ENCODE results near the gene UNC5CL. TPM values are rescaled to one million over a fixed set of nuclear protein-coding genes. Genes with fewer than 3 reads are reported as not detected.
"Not testable (repeated sequence)": the region's sequence is repeated elsewhere in the genome, so short reads cannot be mapped to it uniquely, and the experiment has no call there.

The UNC5CL gene
- total RNA-seq, 1 donor from 2014 or later: 1.6 TPM

DNA sequence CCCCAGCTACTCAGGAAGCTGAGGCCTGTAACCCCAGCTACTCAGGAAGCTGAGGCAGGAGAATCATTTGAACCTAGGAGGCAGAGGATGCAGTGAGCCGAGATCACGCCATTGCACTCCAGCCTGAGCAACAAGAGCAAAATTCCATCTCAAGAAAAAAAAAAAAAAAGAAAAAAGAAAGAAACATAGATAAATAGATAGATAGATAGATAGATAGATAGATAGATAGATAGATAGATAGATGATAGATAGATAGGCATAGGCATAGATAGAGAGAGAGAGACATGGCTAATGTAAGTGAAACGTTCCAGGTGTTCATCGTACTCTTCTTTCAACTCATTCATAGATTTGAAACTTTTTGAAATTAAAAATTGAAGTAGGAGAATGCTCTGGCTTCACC is 32.0 kb downstream of the UNC5CL start:
- DNase-seq (ENCODE audit: low spot score): not testable (repeated sequence)

DNA sequence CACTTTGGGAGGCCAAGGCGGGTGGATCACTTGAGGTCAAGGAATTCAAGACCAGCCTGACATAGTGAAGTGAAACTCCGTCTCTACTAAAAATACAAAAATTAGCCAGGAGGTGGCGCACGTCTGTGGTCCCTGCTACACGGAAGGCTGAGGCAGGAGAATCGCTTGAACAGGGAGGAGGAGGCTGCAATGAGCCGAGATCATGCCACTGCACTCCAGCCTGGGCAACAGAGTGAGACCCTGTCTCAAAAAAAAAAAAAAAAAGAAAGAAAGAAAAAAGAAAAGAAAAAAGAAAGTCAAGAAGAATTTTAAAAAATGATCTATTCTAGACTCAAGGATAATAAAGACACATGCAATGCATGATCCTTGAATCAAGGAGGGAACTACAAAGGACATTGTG is 32.8 kb downstream of the UNC5CL start:
- peak; percentile 57 for DNase-seq (ENCODE audit: low spot score)

DNA sequence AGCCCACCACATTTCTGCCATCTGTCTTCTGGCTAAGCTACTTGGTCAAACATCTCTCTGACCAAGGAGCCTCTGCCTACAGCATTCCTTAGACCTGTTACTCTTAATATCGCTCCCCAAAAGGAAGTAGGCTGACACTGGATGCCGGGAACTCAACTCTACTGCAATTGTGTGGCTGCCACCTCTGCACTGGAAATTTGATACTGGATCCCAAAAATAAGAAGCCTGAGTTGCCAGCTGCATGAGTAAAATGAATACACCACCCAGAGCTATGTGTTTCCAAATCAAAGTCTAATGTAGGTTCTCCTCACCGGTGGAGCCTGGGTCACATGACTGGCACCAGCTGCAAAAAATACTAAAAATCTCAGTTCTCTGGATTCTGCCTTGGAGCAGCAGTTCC is 36.9 kb downstream of the UNC5CL start:
- DNase-seq (ENCODE audit: low spot score): no peak

DNA sequence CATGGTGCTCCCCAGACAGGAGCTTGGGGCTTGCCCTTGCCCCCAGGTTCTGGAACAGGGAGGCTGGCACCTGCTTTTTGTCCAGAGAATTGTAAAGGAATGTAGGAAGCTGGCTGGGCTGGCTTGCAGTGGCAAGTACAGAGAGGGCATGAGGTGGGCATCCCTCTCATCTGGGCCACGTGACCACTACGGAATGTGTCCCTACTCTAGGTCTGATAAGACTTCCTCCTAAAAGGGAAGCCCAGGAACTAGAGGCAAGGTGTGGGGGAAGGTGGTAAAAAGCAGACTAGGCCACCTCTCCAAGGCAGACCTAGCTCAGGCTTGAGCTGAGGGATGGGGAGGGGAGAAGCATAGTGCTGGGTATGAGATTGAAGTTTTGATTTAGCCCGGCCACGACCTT is 38.8 kb downstream of the UNC5CL start:
- no peak for DNase-seq (ENCODE audit: low spot score)

DNA sequence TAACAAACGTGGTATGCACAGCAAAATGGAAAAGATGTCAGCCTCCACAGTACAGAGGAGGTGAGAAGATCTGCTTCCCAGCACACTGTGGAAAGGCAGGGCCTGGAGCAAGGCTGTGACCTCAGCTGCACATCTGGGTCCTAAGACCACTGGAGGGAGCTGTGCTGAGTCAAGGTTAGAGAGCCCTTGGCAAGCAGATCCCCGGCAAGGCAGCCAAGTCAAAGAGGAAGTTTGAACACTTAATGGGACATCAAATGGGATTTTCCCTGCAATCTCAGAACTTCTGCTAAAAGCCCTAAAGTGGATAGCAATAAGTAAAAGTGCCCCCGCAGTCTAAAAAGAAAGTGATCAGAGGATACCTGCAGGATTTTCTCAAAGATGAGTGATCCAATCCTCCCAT is 39.5 kb downstream of the UNC5CL start:
- peak; percentile 52 for DNase-seq (ENCODE audit: low spot score)

DNA sequence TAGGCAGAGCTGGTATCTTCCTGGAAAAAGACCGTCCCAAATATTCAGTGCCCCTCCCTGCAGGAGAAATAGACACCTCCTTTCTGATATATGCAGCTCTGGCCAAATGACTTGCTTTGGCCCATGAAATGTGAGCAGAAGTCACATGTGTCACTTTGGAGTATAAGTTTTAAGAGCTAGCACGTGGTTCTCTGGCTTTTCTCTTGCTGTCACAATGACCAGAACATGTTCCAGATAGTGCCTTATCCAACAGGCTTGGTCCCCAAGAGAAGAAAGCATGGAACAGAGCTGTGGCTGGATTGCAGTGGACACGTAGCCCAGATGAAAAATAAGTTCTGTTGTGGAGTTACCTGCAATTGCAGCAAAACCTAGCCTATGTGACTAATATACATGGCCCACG is 40.4 kb downstream of the UNC5CL start:
- DNase-seq (ENCODE audit: low spot score): no peak

DNA sequence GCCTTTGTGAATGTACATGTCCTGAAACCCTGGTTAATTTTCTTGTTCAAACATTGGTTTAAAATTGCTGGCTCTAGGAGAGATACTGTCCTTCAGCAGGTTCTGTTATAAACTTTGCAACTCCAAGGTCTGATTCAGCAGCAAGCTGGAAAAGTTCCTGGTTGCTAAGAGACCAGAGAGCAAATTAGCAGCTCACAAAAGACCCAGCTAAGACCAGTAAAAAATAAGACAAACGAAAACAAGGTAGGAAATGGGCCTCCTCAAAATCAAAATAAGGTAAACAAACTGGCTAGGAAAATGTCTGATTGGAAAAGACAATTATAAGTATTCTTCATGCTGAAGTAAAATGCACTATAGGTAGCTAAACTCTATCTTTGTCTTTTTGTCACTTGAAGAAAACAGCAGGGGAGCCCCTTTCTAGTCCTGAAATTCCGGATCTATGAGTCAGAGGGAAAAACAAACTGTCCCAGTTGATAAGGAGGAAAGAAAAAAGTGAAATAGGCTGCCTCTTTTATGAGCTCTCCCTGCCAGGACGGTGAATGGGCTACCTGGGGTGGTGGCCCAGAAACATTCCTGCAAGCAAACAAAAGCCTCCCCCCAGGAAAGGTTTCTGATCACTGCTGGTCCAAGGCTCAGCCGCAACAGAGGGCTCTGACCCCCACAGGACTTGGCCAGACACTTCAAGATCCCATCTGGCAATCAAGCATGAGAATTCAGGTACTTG is 41.6 kb downstream of the UNC5CL start:
- no peak for DNase-seq (ENCODE audit: low spot score)

DNA sequence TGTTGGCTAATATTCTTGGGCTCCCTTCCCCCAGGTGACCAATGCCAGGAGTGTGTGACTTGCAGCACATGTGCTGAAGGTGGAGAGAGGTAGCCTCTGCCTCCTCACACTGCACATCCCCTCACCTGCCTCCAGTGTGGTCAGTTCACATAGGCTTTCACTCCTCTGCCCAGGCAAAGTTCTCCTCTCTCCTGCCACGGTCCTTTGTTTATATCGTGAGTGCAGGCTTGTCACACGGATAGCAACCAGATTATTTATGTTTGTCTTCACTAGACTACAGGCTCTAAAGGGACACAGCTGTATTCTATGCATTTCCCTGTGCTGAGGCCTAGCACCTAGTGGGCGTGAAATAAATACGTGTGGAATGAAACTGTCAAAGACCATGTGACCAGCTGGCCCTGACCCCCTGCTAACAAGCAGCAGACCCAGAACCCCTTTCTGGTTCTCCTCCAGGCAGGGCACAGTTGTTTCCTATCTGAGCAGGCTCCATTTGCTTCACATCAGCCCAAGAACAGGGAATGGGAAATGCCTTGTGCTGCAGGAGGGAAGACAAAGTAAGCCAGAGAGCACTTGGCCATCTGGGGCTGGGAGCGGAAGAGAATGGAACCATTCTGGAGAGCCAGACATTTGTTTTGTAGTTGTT is 42.3 kb downstream of the UNC5CL start:
- no peak for DNase-seq (ENCODE audit: low spot score)

DNA sequence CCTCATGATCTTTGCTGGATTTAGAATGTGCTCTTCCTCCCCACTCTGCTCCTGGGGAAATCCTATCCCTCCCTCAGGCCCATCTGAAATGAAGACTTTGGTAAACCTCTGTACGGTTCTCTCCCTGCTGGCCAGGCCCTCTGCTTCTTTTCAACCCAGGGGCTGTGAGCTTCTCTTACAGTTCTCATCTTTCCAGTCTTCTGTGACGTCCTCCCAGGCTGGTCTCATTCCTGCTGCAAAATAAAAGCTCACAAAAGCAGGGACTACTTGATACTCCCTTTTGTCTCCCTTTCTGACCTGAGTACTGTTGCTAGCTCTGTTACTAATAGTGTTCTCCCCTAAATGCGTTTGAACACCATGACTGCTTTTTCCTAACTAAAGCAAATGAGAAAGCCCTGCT is 46.3 kb downstream of the UNC5CL start:
- DNase-seq (ENCODE audit: low spot score): no peak

DNA sequence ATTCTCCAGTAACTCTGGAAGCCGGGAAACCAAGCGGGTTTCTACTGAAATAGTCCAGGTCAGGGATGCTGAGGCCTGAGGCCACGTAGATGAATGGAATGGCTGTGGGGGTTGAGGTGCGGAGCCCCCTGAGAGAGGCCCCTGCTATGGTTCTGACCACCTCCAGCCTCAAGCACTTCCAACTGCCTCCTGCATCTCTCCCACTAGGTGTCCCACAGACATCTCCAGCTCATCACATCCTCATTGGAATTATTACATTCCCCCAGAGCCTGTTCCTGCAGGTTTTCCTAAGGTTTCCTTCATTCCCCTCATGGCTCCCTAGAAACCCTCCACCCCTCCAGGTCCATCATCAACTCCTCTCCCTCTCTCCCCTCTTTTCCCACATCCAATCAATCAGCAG is 48.7 kb downstream of the UNC5CL start:
- DNase-seq (ENCODE audit: low spot score): no peak

DNA sequence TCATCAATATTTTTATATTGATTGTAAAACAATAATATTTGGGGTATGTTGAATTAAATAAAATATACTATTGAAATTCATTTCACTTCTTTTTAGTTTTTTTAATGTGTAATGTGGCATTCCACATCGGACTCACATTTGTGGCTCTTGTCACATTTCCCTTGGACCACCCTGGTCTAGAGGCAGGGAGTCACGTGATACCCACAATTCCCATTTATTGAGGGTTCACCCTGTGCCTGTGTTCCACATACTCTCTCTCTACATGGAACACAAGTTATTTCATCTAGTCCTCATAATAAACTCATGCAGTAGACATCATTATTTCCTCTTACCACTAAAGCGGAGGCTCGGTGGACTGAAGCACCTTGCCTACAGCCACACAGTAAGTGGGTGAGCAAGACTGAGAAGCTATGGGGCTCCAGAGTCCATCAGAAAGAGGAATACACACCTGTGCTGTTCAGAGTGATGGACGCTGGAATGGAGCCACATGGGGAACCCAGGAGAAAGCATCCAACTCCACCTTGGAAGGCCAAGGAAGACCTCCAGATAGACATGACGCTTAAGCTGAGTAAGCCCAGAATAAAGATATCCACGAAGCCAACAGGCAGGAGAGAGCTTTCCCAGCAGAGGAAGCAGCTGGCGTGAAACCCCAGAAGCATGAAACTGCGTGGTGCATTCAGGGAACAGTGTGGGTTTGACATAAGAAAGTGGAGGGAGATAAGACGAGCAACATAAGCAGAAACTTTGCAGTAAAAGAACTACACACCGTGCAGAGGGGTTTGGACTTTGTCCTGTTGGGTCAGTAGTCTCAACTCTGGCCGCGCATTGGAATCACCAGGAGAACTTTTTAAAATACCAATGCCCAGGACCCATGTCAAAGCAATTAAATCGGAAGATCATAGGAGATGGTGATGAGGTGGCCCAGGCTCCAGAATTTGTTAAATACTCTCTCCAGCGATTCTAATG is 49.5 kb downstream of the UNC5CL start:
- DNase-seq (ENCODE audit: low spot score): no peak

DNA sequence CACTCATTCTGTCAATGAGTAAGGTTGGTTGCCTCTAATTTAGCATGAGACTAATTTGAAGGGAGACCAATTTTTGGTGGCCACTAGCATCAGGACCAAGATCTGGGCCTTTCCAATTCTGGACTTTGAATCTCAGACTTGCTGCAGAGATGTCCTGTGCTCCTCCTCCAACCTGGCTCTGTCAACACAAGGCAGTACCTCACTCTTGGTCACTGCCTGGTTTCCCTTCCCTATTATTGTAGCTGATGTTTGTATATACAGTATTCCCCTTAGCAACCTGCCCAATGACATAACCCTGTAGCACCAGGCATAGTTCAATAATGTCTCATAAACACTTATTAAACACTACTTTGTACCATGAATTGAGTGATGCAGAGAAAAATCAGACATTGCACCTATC is 50.4 kb downstream of the UNC5CL start:
- no peak for DNase-seq (ENCODE audit: low spot score)

DNA sequence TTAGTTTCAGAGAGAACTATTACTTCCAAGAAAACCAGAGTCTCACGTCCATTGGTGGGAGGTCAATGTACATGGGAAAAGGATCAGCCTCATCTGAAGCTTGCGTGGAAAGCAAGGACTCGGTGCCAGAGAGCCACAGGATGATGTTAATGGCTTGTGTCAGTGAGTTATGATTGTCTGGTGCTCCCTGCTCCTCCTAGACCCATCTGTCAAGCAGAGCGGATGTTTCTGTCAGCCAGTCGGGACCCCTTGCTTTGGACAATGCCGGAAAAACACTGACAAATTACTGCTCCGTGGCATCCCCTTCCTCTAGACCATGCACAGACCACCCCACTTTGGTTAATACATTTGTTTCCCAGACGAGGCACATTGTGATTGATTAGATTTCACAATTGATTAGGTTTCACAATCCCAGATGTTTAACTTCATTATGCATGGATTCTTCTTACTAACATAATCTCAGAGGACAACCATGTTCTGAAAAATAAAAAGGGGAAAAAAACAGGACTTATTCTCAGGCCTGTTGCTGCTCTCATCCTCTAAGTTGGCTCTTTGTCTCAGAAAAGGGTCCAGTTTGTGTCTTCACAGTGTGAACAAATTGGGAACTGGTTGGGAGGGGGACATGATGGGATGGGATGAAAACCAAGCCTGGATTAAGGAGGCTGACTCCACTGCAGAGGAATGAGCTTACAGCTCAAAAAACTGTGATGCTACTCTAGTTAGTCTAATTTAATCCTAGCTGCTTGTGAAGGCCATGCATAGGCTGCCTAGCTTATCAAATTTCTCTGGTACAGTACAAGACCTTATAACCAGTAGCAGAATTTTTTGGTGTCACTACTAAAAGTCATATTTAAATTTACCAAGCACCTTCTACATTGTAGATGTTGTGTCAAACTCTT is 51.9 kb downstream of the UNC5CL start:
- no peak for DNase-seq (ENCODE audit: low spot score)

DNA sequence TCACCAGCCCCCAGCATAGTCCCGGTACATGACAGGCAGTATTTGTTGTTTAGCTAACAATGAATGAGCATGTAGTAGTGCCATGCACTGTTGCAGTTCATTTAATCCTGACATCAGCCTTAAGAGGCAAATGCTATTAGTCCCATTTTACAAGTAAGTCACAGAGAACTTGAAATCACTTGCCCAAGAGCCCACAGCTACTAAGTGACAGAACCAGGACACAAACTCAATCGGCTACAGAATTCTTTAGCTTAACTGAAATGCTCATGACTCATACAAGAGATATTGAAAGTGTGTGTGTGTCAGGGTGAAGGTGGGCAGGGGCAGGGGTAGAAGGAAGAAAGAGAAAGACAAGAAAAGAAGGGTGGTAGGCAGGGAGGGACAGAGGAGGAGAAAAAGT is 52.7 kb downstream of the UNC5CL start:
- no peak for DNase-seq (ENCODE audit: low spot score)

DNA sequence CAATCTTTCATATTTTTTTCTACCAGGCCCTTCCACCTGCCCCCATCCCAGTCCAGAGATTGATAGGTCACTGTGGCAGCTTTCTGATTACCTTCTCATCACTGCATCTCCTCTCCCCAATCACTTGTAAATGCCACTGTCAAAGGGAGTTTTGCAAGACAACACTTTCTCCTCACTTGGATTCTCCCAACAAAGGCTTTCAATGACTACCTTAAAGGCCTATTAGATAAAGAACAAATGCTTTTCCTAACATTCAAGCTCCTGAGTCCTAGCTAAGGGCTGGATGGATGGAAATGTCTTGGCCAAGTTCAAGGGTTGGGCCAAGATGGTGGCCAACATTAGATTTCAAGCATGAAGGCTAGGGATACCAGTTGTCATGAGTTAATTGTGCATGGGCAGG is 55.3 kb downstream of the UNC5CL start:
- no peak for DNase-seq (ENCODE audit: low spot score)

DNA sequence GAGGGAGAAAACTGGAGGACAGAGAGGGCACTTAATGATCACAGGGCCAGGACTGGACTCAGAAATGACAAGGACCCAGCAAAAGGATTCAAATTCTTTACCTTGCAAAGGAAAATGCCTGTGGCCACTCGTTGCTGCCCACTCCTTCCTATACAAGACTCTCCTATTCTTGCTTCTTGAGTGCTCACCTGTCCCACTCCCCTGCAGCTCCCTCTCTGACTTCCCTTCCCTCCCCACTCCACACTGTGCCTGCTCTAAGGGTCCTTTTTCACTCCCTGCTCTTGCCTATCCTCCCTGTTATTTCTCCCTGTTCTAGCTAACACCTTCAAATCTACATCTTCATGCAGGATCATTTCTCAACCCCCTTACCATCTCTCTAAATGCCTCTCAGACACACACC is 56.1 kb downstream of the UNC5CL start:
- no peak for DNase-seq (ENCODE audit: low spot score)

DNA sequence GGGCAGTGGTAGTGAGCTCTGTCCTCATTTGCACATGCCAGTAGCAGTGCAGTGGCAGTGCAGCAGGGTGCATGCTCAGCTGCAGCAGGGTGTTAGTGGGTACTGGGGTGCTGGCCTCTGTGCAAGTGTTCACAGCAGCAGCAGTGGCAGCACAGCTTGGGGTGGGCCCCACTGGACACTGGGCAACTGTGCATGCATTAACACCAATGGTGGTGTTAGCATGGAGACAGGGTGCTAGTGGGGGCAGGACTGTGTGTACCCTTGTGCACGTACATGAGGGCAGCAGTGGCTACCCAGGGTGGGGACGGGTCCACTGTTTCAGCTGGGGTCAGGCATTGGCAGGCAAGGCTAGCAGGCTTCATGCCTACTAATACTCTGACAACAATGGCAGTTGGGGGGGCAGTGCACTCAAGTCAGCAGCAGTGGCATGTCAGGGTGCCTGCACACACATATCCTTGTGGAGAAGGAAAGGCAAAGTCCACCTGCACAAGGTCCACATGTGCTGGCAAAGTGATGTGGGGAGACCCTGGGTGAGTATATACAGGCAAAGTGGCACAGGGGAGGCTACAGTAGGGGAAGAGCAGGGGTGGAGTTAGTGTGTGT is 60.2 kb downstream of the UNC5CL start:
- DNase-seq (ENCODE audit: low spot score): no peak

DNA sequence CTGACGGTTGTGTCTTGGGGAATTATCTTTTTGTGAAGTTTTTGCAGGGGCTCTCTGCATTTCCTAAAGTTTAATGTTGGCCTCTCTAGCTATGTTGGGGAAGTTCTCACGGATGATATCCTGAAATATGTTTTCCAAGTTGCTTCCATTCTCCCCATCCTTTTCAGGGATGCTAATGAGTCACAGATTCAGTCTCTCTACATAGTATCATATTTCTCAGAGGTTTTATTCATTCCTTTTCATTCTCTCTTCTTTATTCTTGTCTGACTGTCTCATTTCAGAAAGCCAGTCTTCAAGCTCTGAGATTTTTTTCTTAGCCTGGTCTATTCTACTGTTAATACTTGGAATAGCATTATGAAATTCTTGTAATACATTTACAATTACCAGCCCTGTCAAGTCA is 61.3 kb downstream of the UNC5CL start:
- no peak for DNase-seq (ENCODE audit: low spot score)

DNA sequence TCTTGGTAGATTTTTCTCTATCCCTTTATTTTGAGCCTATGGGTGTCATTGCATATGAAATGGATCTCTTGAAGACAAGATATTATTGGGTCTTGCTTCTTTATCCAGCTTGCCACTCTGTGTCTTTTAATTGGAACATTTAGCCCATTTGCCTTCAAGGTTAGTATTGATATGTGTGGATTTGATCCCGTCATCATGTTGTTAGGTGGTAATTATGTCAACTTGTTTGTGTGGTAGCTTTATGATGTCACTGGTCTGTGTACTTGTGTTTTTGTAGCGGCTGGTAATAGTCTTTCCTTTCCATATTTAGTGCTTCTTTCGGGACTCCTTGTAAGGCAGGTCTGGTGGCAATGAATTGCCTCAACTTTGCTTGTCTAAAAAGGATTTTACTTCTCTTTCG is 61.9 kb downstream of the UNC5CL start:
- DNase-seq (ENCODE audit: low spot score): no peak
